HepG2 (cell line): ENCODE measurements around the gene POLE3. TPM values are rescaled to one million over a fixed set of nuclear protein-coding genes. Genes with fewer than 3 reads are reported as not detected.

Source experiments
- CAMTA2 ChIP-seq: sonication (generic); formaldehyde crosslinking; IDR thresholded peaks from 2 replicates; pipeline ENCODE4 v1.4.0; 2020; ENCODE audit warnings: mild to moderate bottlenecking, missing genetic modification reagents, borderline replicate concordance
- FOSL2 ChIP-seq: sonication (generic); formaldehyde crosslinking; IDR thresholded peaks from 2 replicates; pipeline ENCODE4 v1.4.0; 2020; ENCODE audit warnings: missing genetic modification reagents
- GPN1 ChIP-seq: sonication (generic); formaldehyde crosslinking; IDR thresholded peaks from 2 replicates; pipeline ENCODE4 v1.5.1; 2020; ENCODE audit warnings: missing genetic modification reagents, borderline replicate concordance
- KDM4B ChIP-seq: sonication (generic); formaldehyde crosslinking; IDR thresholded peaks from 2 replicates; pipeline ENCODE4 v1.4.0; 2020; ENCODE audit warnings: missing genetic modification reagents
- KLF12 ChIP-seq: sonication (generic); formaldehyde crosslinking; IDR thresholded peaks from 2 replicates; pipeline ENCODE4 v1.4.0; 2020; ENCODE audit warnings: missing genetic modification reagents, borderline replicate concordance
- KLF9 ChIP-seq: IDR thresholded peaks from 2 replicates; pipeline ENCODE4 v1.6.1; 2016; ENCODE audit warnings: low read depth
- MXI1 ChIP-seq: IDR thresholded peaks from 3 replicates; pipeline ENCODE4 v1.6.1; 2012; ENCODE audit warnings: low read depth, low read length, inconsistent platforms, borderline replicate concordance
- RBFOX2 ChIP-seq: fragments of 200-400 bp; formaldehyde crosslinking; IDR thresholded peaks from 2 replicates; pipeline ENCODE4 v1.6.1; 2017; ENCODE audit warnings: low read depth, mild to moderate bottlenecking, low read length
- SALL2 ChIP-seq: sonication (generic); formaldehyde crosslinking; IDR thresholded peaks from 2 replicates; pipeline ENCODE4 v1.8.1; 2023; ENCODE audit warnings: mild to moderate bottlenecking, missing genetic modification reagents, inconsistent platforms
- SSRP1 ChIP-seq: IDR thresholded peaks from 2 replicates; pipeline ENCODE4 v1.6.1; 2016; ENCODE audit warnings: control low read depth
- TBX2 ChIP-seq: sonication (generic); formaldehyde crosslinking; IDR thresholded peaks from 2 replicates; pipeline ENCODE4 v1.5.0; 2020; ENCODE audit warnings: missing genetic modification reagents, mild to moderate bottlenecking, borderline replicate concordance
- TRIM24 ChIP-seq: sonication (generic); formaldehyde crosslinking; IDR thresholded peaks from 2 replicates; pipeline ENCODE4 v1.8.0; 2022; ENCODE audit warnings: mild to moderate bottlenecking, missing genetic modification reagents
- ZBTB39 ChIP-seq: sonication (generic); formaldehyde crosslinking; IDR thresholded peaks from 2 replicates; pipeline ENCODE4 v1.5.0; 2020; ENCODE audit warnings: missing genetic modification reagents
- ZBTB8A ChIP-seq: sonication (generic); formaldehyde crosslinking; IDR thresholded peaks from 2 replicates; pipeline ENCODE4 v1.4.0; 2020; ENCODE audit warnings: mild to moderate bottlenecking, low read depth, missing genetic modification reagents, borderline replicate concordance
- ZMYM2 ChIP-seq: sonication (generic); formaldehyde crosslinking; IDR thresholded peaks from 2 replicates; pipeline ENCODE4 v1.8.0; 2022; ENCODE audit warnings: mild to moderate bottlenecking, missing genetic modification reagents
- ZNF124 ChIP-seq: sonication (generic); formaldehyde crosslinking; IDR thresholded peaks from 2 replicates; pipeline ENCODE4 v1.4.0; 2020; ENCODE audit warnings: missing genetic modification reagents
- ZNF138 ChIP-seq: sonication (generic); formaldehyde crosslinking; IDR thresholded peaks from 2 replicates; pipeline ENCODE4 v1.5.0; 2020; ENCODE audit warnings: mild to moderate bottlenecking, low read depth, missing genetic modification reagents
- ZNF224 ChIP-seq: sonication (generic); formaldehyde crosslinking; IDR thresholded peaks from 2 replicates; pipeline ENCODE4 v1.5.0; 2020; ENCODE audit warnings: mild to moderate bottlenecking, missing genetic modification reagents
- ZNF230 ChIP-seq: sonication (generic); formaldehyde crosslinking; IDR thresholded peaks from 2 replicates; pipeline ENCODE4 v1.4.0; 2020; ENCODE audit warnings: mild to moderate bottlenecking, missing genetic modification reagents
- ZNF235 ChIP-seq: sonication (generic); formaldehyde crosslinking; IDR thresholded peaks from 2 replicates; pipeline ENCODE4 v1.8.1; 2023; ENCODE audit warnings: mild to moderate bottlenecking, missing genetic modification reagents, borderline replicate concordance
- ZNF329 ChIP-seq: sonication (generic); formaldehyde crosslinking; IDR thresholded peaks from 2 replicates; pipeline ENCODE4 v1.9.0; 2021; ENCODE audit warnings: low read depth, mild to moderate bottlenecking, missing genetic modification reagents
- ZNF383 ChIP-seq: sonication (generic); formaldehyde crosslinking; IDR thresholded peaks from 2 replicates; pipeline ENCODE4 v1.4.0; 2020; ENCODE audit warnings: missing genetic modification reagents, mild to moderate bottlenecking, borderline replicate concordance
- ZNF589 ChIP-seq: sonication (generic); formaldehyde crosslinking; conservative IDR thresholded peaks from 2 replicates; pipeline ENCODE4 v1.8.0; 2022; ENCODE audit warnings: mild to moderate bottlenecking, moderate library complexity, missing genetic modification reagents
- ZSCAN20 ChIP-seq: sonication (generic); formaldehyde crosslinking; IDR thresholded peaks from 2 replicates; pipeline ENCODE4 v1.4.0; 2020; ENCODE audit warnings: missing genetic modification reagents, mild to moderate bottlenecking, borderline replicate concordance
- ZSCAN30 ChIP-seq: sonication (generic); formaldehyde crosslinking; IDR thresholded peaks from 2 replicates; pipeline ENCODE4 v1.5.0; 2020; ENCODE audit warnings: mild to moderate bottlenecking, missing genetic modification reagents
- ZXDC ChIP-seq: sonication (generic); formaldehyde crosslinking; IDR thresholded peaks from 2 replicates; pipeline ENCODE4 v1.5.0; 2020; ENCODE audit warnings: mild to moderate bottlenecking, missing genetic modification reagents
- polyA plus RNA-seq, 8 experiments: library from polyadenylated mRNA; depleted of rRNA in 3 of 8; stranded (reverse) in 7 of 8; unstranded in 1 of 8; fragments of >200 nt; fragmentation: Illumina TruSeq in 4 of 8; extraction: Trizol in 4 of 8; gene quantifications; 2 replicates each; pipeline versions ENCODE4 v1.2.1 to v1.2.3, GENCODE V29; 2011 to 2016; ENCODE audit warnings: low read depth in 4 of 8, missing spikeins in 1 of 8, mixed read lengths in 1 of 8; ENCODE audit not compliant: insufficient read depth in 1 of 8
- total RNA-seq, 5 experiments: library from RNA; depleted of rRNA; stranded (reverse); fragments of >200 nt; fragmentation: Illumina TruSeq; extraction: Trizol; gene quantifications; 2 replicates each; pipeline ENCODE4 v1.2.3, GENCODE V29; 2016; ENCODE audit warnings: low read depth in 1 of 5

POLE3 gene
- total and polyA plus RNA-seq, 2 of the 13 experiments (the other 11 are each of a cell fraction or from before 2014, with no cell fraction given), result 36.0 to 77.2 TPM

GRCh38 chr9:113387560-113388230 lies 22.8 kb downstream of the POLE3 start (continued):
- TF ChIP-seq ZNF138 (CRISPR knock-in tag), result no peak
- TF ChIP-seq CAMTA2, result no peak
- peak; percentile 72; the same call in 1 of the 2 replicates for TF ChIP-seq ZMYM2 (CRISPR knock-in tag)
- peak; percentile 78 for TF ChIP-seq ZNF224 (CRISPR knock-in tag)
- TF ChIP-seq KDM4B (CRISPR knock-in tag), result no peak
- no peak for TF ChIP-seq ZNF589
- TF ChIP-seq ZNF230 (CRISPR knock-in tag), result no peak
- no peak for TF ChIP-seq GPN1 (CRISPR knock-in tag)
- TF ChIP-seq ZBTB39 (CRISPR knock-in tag), result 0 out of 2 replicates have a peak, but pooled peaks have one; percentile 61
- TF ChIP-seq ZXDC (CRISPR knock-in tag), result no peak
- no peak for TF ChIP-seq ZNF329
- peak; percentile 28; the same call in 1 of the 2 replicates for TF ChIP-seq SSRP1 (CRISPR knock-in tag)
- TF ChIP-seq RBFOX2, result 0 out of 2 replicates have a peak, but pooled peaks have one; percentile 11
- no peak for TF ChIP-seq ZSCAN20
- peak; percentile 52 for TF ChIP-seq FOSL2 (CRISPR knock-in tag)
- TF ChIP-seq TBX2 (CRISPR knock-in tag), result peak; percentile 76; the same call in 1 of the 2 replicates
- TF ChIP-seq KLF12, result peak; percentile 76; the same call in 1 of the 2 replicates
- no peak for TF ChIP-seq SALL2
- no peak for TF ChIP-seq ZBTB8A (CRISPR knock-in tag)
- peak; percentile 64; the same call in 1 of the 3 replicates for TF ChIP-seq MXI1
- TF ChIP-seq ZSCAN30, result no peak
- TF ChIP-seq ZNF124 (CRISPR knock-in tag), result no peak
- no peak for TF ChIP-seq TRIM24
- no peak for TF ChIP-seq ZNF235 (CRISPR knock-in tag)
- peak; percentile 49; the same call in 1 of the 2 replicates for TF ChIP-seq KLF9
- TF ChIP-seq ZNF383, result no peak
